ENCODE measurements around the gene UCK1. TPM values are rescaled to one million over a fixed set of nuclear protein-coding genes. Genes with fewer than 3 reads are reported as not detected.
A peak's percentile ranks its signal among the peaks of the same experiment; 100 is the strongest.

UCK1 gene
- total and polyA plus RNA-seq, 2 of the 13 experiments (the other 11 are each of a cell fraction or from before 2014, with no cell fraction given) = 11.0 to 24.1 TPM

DNA sequence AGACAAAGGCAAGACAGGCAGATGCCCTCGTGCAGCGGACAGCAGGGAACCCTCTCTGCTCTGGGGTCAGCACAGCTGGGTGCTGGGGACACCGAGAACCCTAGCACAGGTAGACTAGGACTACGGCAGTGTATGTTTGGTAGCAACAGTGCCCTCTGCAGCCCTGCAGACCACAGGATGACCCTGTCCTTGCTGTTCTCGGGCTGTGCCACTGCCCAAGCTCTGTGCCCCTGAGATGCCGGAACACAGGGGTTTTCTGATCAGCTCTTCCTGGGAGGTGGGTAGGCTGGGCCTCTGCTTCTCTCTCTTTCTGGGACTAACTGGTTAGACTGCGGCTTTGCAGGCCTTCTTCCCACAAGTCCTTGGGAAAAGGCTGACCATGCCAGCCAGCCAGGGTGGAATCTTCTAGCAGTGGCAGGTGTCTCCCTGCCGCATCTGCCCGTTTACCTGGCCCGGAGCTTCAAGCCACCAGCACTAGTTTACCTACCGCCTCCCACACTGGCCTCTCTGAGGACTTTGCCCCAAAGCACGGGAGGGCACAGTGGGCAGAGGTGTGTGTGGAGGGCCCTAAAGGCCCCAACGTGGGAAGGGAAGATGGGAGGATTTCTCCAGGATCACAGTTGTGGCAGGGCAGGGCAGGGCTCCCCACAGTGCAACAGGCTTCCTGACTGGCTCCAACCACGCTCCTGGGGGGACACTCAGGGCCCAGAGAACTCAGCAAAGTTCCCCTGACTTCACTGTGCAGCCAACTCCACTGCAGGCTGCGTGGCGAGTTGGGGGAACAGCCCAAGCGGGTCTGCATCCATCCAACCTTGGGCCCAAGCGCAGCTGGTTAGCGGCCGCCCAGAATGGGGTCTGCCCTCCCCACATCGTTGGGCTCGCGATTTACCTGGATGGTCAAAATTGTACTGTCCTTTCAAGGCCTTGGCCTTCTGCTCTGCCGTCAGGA lies 1.2 kb downstream of the UCK1 start (continued):
- TF ChIP-seq GATAD2A (CRISPR knock-in tag; IDR thresholded peaks at IDR 0.05) (no peak), NFRKB (IDR thresholded peaks at IDR 0.05) (no peak), ZNF598 (CRISPR knock-in tag; IDR thresholded peaks at IDR 0.05; ENCODE audit: borderline replicate concordance) (no peak), JARID2 (CRISPR knock-in tag; IDR thresholded peaks at IDR 0.05; ENCODE audit: insufficient replicate concordance) (no peak), ESRRA (CRISPR knock-in tag; IDR thresholded peaks at IDR 0.05; ENCODE audit: low read depth) (no peak), SMARCC2 (IDR thresholded peaks at IDR 0.05) (no peak), FOSL1 (CRISPR knock-in tag; IDR thresholded peaks at IDR 0.05; ENCODE audit: borderline replicate concordance) (no peak), SALL2 (CRISPR knock-in tag; IDR thresholded peaks at IDR 0.05) (no peak), RNF2 (conservative IDR thresholded peaks at IDR 0.05; ENCODE audit: low read depth) (no peak), ZNF761 (CRISPR knock-in tag; conservative IDR thresholded peaks at IDR 0.05) (no peak), ZSCAN31 (CRISPR knock-in tag; IDR thresholded peaks at IDR 0.05; ENCODE audit: low read depth) (no peak), ZNF30 (CRISPR knock-in tag; IDR thresholded peaks at IDR 0.05) (peak; percentile 38; the same call in 1 of the 2 replicates)
- TF ChIP-seq, protein P1, sequence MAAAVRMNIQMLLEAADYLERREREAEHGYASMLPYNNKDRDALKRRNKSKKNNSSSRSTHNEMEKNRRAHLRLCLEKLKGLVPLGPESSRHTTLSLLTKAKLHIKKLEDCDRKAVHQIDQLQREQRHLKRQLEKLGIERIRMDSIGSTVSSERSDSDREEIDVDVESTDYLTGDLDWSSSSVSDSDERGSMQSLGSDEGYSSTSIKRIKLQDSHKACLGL (CRISPR knock-in tag; IDR thresholded peaks at IDR 0.05) = no peak
- TF ChIP-seq, protein P2, sequence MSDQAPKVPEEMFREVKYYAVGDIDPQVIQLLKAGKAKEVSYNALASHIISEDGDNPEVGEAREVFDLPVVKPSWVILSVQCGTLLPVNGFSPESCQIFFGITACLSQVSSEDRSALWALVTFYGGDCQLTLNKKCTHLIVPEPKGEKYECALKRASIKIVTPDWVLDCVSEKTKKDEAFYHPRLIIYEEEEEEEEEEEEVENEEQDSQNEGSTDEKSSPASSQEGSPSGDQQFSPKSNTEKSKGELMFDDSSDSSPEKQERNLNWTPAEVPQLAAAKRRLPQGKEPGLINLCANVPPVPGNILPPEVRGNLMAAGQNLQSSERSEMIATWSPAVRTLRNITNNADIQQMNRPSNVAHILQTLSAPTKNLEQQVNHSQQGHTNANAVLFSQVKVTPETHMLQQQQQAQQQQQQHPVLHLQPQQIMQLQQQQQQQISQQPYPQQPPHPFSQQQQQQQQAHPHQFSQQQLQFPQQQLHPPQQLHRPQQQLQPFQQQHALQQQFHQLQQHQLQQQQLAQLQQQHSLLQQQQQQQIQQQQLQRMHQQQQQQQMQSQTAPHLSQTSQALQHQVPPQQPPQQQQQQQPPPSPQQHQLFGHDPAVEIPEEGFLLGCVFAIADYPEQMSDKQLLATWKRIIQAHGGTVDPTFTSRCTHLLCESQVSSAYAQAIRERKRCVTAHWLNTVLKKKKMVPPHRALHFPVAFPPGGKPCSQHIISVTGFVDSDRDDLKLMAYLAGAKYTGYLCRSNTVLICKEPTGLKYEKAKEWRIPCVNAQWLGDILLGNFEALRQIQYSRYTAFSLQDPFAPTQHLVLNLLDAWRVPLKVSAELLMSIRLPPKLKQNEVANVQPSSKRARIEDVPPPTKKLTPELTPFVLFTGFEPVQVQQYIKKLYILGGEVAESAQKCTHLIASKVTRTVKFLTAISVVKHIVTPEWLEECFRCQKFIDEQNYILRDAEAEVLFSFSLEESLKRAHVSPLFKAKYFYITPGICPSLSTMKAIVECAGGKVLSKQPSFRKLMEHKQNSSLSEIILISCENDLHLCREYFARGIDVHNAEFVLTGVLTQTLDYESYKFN (CRISPR knock-in tag; conservative IDR thresholded peaks at IDR 0.05) = peak; percentile 55

All from HepG2 (cell line).